MM.1S (cell line): Measurements from ENCODE around the gene PIK3C2G.

Experiments
- DNase-seq: peaks from one replicate; pipeline ENCODE4 v3.0.0-alpha.2; 2015
- H2AFZ ChIP-seq: fragments of 300-600 bp; sonication (generic); 2 replicates; pipeline ENCODE4 v1.6.0; 2016; ENCODE audit warnings: antibody characterized with exemption, low read length
- H3F3A ChIP-seq: fragments of 300-600 bp; sonication (generic); 2 replicates; pipeline ENCODE4 v1.6.1; 2016; ENCODE audit warnings: mild to moderate bottlenecking, antibody characterized with exemption, low read length, moderate library complexity, mixed read lengths; ENCODE audit not compliant: insufficient read depth
- H3K27ac ChIP-seq: fragments of 300-600 bp; sonication (generic); 2 replicates; pipeline ENCODE4 v1.5.1; 2016; ENCODE audit warnings: mild to moderate bottlenecking, low read length
- H3K27me3 ChIP-seq: fragments of 300-600 bp; sonication (generic); replicated peaks from 2 replicates; pipeline ENCODE4 v1.6.0; 2016; ENCODE audit warnings: low read length; ENCODE audit not compliant: insufficient read depth
- H3K36me3 ChIP-seq: fragments of 300-600 bp; sonication (generic); replicated peaks from 2 replicates; pipeline ENCODE4 v1.6.1; 2016; ENCODE audit warnings: mild to moderate bottlenecking, low read length, mixed read lengths; ENCODE audit not compliant: insufficient read depth
- H3K4me1 ChIP-seq: fragments of 300-600 bp; sonication (generic); 2 replicates; pipeline ENCODE4 v1.6.1; 2016; ENCODE audit warnings: low read length, mixed read lengths
- H3K4me2 ChIP-seq: fragments of 300-600 bp; sonication (generic); 2 replicates; pipeline ENCODE4 v1.6.0; 2016; ENCODE audit warnings: low read depth, low read length
- H3K4me3 ChIP-seq: fragments of 300-600 bp; sonication (generic); 2 replicates; pipeline ENCODE4 v1.5.1; 2016; ENCODE audit warnings: low read length, mixed read lengths
- H3K79me2 ChIP-seq: fragments of 300-600 bp; sonication (generic); 2 replicates; pipeline ENCODE4 v1.6.1; 2016; ENCODE audit warnings: mixed run types, low read length, mixed read lengths
- H3K9ac ChIP-seq: fragments of 300-600 bp; sonication (generic); 2 replicates; pipeline ENCODE4 v1.6.1; 2016; ENCODE audit warnings: low read length, mixed read lengths
- H3K9me2 ChIP-seq: fragments of 300-600 bp; sonication (generic); replicated peaks from 2 replicates; pipeline ENCODE4 v1.6.1; 2016; ENCODE audit warnings: mild to moderate bottlenecking, low read length, mixed read lengths; ENCODE audit not compliant: insufficient read depth
- H3K9me3 ChIP-seq: fragments of 300-600 bp; sonication (generic); replicated peaks from 2 replicates; pipeline ENCODE4 v1.6.1; 2016; ENCODE audit warnings: mild to moderate bottlenecking, low read length, mixed read lengths; ENCODE audit not compliant: insufficient read depth
- H4K20me1 ChIP-seq: fragments of 300-600 bp; sonication (generic); 2 replicates; pipeline ENCODE4 v1.6.1; 2016; ENCODE audit warnings: mild to moderate bottlenecking, low read length, moderate library complexity, mixed read lengths; ENCODE audit not compliant: insufficient read depth
- EZH2 ChIP-seq: fragments of 300-600 bp; sonication (generic); optimal IDR thresholded peaks from 2 replicates; pipeline ENCODE3; 2017; ENCODE audit warnings: low read depth, mild to moderate bottlenecking, antibody characterized with exemption, low read length, mixed read lengths
- EZH2phosphoT487 ChIP-seq: fragments of 300-600 bp; sonication (generic); IDR thresholded peaks from 2 replicates; pipeline ENCODE4 v1.6.1; 2018; ENCODE audit warnings: antibody characterized with exemption, low read length
- TF ChIP-seq, protein P1 (sequence below): fragments of 300-600 bp; sonication (generic); IDR thresholded peaks from 2 replicates; pipeline ENCODE4 v1.5.1; 2016; ENCODE audit warnings: antibody characterized with exemption, low read length, mixed read lengths

PIK3C2G gene

DNA sequence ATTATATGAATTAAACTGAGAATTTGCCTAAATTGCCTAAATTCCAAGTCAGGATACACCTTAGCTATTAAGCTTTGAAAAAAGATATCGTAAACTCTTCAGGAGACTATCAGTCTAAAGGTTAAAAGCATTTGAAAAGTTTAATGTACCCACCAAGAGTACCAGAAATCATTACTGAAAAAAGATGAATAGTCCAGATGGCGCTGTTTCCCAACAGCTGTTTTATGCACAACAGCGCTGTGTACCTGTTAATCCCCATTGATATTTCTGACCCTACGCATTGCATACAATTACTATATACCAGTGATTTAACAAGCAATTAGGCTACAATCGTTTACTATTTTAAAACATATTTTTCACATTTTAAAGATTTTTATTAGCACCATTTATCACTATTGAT lies 291.5 kb downstream of the PIK3C2G start:
- no peaks in the 10 kb centered on the region for H3K79me2 ChIP-seq
- H3K4me2 ChIP-seq = no peak overlapping the region
- no peak overlapping the region for H3K27ac ChIP-seq
- H3K4me3 ChIP-seq = no peak overlapping the region
- no peaks in the 10 kb centered on the region for H3K27me3 ChIP-seq
- H3K9me3 ChIP-seq = no peaks in the 10 kb centered on the region
- no peak overlapping the region for H3K9ac ChIP-seq
- TF ChIP-seq EZH2phosphoT487 = no peak
- TF ChIP-seq EZH2 = no peak
- TF ChIP-seq, protein P1, sequence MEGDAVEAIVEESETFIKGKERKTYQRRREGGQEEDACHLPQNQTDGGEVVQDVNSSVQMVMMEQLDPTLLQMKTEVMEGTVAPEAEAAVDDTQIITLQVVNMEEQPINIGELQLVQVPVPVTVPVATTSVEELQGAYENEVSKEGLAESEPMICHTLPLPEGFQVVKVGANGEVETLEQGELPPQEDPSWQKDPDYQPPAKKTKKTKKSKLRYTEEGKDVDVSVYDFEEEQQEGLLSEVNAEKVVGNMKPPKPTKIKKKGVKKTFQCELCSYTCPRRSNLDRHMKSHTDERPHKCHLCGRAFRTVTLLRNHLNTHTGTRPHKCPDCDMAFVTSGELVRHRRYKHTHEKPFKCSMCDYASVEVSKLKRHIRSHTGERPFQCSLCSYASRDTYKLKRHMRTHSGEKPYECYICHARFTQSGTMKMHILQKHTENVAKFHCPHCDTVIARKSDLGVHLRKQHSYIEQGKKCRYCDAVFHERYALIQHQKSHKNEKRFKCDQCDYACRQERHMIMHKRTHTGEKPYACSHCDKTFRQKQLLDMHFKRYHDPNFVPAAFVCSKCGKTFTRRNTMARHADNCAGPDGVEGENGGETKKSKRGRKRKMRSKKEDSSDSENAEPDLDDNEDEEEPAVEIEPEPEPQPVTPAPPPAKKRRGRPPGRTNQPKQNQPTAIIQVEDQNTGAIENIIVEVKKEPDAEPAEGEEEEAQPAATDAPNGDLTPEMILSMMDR = no peak
- no peaks in the 10 kb centered on the region for H3K9me2 ChIP-seq
- no peaks in the 10 kb centered on the region for H3K4me1 ChIP-seq
- H2AFZ ChIP-seq = no peak overlapping the region
- no peak for DNase-seq
- H3F3A ChIP-seq = no peaks in the 10 kb centered on the region
- no peaks in the 10 kb centered on the region for H3K36me3 ChIP-seq
- H4K20me1 ChIP-seq = no peaks in the 10 kb centered on the region

DNA sequence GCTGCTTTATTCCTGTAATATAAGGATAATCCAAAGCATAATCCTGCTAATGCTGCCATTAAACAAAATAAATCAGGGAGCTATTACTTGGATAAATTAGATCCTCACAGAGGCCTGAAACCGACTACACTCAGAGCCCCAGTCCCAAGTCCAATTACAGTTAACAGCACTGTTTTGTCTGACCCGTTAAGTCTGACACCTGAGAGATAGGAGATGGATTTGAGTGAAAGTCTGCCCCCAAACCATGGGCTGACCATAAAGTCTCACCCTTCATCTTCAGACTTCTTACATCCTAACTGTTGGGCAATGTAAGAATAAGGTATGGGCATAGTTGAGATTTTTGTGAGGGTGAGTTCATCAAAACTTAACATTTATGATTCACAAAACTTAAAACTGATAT lies 294.8 kb downstream of the PIK3C2G start:
- Histone ChIP-seq H2AFZ (no peak overlapping the region), H3K9ac (no peak overlapping the region)

DNA sequence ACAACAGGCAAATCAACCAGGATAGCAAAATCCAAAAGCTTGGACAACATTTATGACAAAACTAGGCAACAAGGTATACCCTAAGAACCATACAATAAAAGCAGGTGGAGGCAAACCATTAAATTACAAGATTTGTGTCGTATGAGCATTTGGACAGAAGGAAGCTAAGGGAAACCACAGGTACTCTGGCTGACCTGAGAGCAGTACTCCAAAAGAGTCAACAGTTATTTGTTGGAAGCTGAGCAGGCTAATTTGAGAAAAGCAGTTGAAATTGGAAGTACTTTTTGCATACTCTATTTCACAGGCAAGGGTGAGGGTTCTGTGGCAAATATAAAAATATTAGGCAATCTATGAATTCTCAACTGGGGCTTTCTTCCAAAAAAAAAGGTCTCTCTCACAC lies 297.9 kb downstream of the PIK3C2G start:
- no peak overlapping the region for H2AFZ ChIP-seq
- no peaks in the 10 kb centered on the region for H4K20me1 ChIP-seq
- H3K9ac ChIP-seq = no peak overlapping the region
- H3K9me3 ChIP-seq = no peaks in the 10 kb centered on the region
- H3K79me2 ChIP-seq = no peaks in the 10 kb centered on the region
- no peaks in the 10 kb centered on the region for H3K27me3 ChIP-seq
- no peak for TF ChIP-seq EZH2
- TF ChIP-seq, protein P1 = no peak
- no peak for TF ChIP-seq EZH2phosphoT487
- H3K4me2 ChIP-seq = no peak overlapping the region
- no peaks in the 10 kb centered on the region for H3K9me2 ChIP-seq
- no peak overlapping the region for H3K27ac ChIP-seq
- H3F3A ChIP-seq = no peaks in the 10 kb centered on the region
- H3K4me3 ChIP-seq = no peak overlapping the region
- no peak for DNase-seq
- H3K36me3 ChIP-seq = no peaks in the 10 kb centered on the region
- H3K4me1 ChIP-seq = no peaks in the 10 kb centered on the region

More for the DNA sequence above, 294.8 kb downstream of the PIK3C2G start:
- no peak overlapping the region for H3K4me3 ChIP-seq
- TF ChIP-seq, protein P1 = no peak
- TF ChIP-seq EZH2 (no peak), EZH2phosphoT487 (no peak)
- no peaks in the 10 kb centered on the region for H3F3A ChIP-seq
- H3K9me3 ChIP-seq = no peaks in the 10 kb centered on the region
- H3K27me3 ChIP-seq = no peaks in the 10 kb centered on the region
- H3K27ac ChIP-seq = no peak overlapping the region
- no peak for DNase-seq
- H3K36me3 ChIP-seq = no peaks in the 10 kb centered on the region
- H4K20me1 ChIP-seq = no peaks in the 10 kb centered on the region
- H3K9me2 ChIP-seq = no peaks in the 10 kb centered on the region
- no peaks in the 10 kb centered on the region for H3K4me1 ChIP-seq
- H3K79me2 ChIP-seq = no peaks in the 10 kb centered on the region
- H3K4me2 ChIP-seq = no peak overlapping the region
